Endometrial microvascular endothelial cells (primary cell): ENCODE results near the gene KIAA1549. TPM values are rescaled to one million over a fixed set of nuclear protein-coding genes. Genes with fewer than 3 reads are reported as not detected.

ENCODE experiments used
- in situ Hi-C: cut with HindIII; loops from 2 replicates; pipeline ENCODE4 v1.10.0; 2017; ENCODE audit warnings: low sequenced_read_pairs, low pct_unique_long_range_greater_than_20kb; ENCODE audit errors: inconsistent ontology term
- total RNA-seq: library from RNA; depleted of rRNA; stranded (reverse); fragments of >200 nt; gene quantifications from one replicate; pipeline ENCODE4 v1.2.3, GENCODE V29; 2015; ENCODE audit errors: inconsistent ontology term

KIAA1549 gene
- total RNA-seq, 1 donor from 2014 or later: 4.9 TPM

GRCh38 chr7:138919216-138919615 is 62.0 kb downstream of the KIAA1549 start:
- in situ Hi-C loops: no loop called here

- in situ Hi-C loops: no loop called here
Measured at GRCh38 chr7:138918756-138919155, 62.4 kb downstream of the KIAA1549 start.

- in situ Hi-C loops: no loop called here
Measured at GRCh38 chr7:138918176-138918575, 63.0 kb downstream of the KIAA1549 start.

- in situ Hi-C loops: no loop called here
Measured at GRCh38 chr7:138917771-138918170, 63.4 kb downstream of the KIAA1549 start.

- in situ Hi-C loops: no loop called here
Measured at GRCh38 chr7:138916731-138917130, 64.5 kb downstream of the KIAA1549 start.

DNA sequence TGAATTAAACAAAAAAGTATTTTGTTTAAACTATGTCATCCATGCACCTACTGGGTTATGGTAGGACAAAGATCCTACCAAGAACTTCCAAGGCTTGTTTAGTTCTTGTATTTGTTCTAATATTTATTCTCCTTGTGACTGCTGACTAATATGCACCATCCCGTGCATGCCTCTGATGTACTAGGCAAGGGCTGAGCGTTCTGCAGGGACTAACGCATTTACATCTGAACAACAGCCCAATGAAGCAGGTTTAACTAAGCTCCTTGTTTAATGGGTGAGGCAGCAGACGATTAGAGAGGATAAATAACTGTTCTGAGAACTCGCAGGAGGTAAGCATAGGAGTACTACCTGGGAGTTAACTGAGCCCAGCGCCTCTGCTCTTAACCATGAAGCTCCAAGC is 64.9 kb downstream of the KIAA1549 start:
- in situ Hi-C loops: no loop called here

DNA sequence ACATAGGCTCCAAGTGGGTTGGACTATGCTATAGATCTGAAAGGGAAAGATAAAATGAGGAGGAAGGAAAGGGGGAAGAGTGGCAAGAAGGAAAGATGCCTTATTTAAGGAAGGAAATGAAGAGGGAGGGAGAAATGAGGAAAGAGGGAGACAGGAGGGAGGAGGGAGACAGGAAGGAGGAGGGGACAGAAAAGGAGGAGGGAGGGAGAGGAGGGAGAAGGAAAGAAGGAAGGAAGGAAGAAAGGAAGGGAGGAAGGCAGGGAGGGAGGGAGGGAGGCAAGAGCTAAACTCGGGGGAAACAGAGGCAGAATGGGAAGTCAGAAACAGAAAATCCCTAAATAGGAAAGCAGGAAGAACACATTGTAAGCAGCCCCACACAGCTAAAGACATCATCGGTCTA is 67.4 kb downstream of the KIAA1549 start:
- in situ Hi-C loops: no loop called here

GRCh38 chr7:138911007-138911406 is 70.2 kb downstream of the KIAA1549 start:
- in situ Hi-C loops: no loop called here

DNA sequence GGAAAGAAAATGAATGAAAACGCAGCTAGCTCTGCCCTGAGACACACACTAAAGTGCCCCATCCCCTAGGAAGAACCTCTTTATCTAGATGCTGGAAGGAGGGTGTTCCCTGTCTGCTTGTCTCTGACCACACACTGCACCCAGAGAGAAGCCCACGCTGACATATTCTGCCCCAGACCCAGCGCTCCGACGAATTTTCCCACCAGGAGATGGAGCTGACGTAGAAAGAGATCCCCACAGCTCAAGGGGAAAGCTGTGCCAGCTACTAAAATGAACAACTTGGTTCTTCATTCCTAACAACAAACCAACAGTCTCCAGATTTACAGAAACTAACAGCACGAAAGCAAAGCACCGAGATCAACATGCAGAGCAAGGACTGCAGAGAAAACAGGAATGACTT is 73.3 kb downstream of the KIAA1549 start:
- in situ Hi-C loops: no loop called here

- in situ Hi-C loops: no loop called here
Measured at GRCh38 chr7:138907201-138907847, 73.9 kb downstream of the KIAA1549 start.

DNA sequence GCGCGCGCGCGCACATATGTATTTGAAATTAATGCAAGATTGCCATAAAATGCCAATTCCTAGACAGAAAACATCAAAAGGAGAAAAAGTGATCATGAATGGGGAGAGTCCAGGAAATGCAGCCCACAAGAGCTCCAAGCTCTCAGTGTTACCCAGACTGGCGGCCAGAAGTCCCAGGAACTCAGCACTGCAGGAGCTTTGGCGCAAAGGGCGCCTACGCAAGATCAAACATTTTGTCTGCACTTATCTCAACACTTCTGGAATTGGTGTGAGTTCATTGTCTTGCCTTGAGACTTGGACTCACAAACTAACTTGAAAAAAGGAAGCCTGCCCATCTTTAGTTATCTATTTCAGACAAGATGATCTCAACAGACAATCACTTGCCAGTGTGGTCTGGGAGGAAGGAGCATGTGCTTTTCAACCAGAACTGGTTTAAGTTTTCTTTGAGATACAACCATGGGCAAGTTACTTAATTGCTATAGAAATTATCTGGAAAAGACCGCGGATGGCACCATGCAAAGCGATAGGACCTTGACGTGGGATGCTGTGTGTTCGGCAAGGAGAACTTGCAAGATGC is 77.2 kb downstream of the KIAA1549 start:
- in situ Hi-C loops: no loop called here

DNA sequence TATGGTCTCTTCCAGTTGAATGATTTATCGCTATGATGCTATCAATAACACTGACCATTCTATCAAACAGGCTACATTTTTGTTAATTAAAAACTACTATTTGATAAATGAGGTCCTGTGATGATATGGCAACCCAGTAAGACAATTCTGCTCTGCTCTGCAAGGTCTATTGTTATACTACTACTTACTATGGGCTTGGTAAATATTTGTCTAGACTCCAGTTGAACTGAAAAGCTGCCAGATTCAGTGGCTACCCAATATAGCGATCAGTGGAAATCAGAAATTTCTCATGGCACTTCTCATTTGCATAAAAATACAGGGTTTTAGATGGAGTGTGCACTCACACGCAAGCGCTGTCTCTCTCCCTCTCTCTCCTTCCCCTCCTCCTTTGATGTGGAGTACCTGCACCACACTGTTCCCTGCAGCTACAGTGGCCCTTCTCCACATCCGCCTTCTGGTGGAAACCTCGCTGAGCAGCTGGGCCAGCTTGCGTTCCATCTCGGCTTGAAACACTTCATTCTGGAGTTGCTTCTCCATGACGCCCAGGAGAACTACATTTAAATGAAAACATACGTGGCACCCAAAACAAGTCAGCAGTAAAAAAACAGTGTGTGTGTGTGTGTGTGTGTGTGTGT is 77.9 kb downstream of the KIAA1549 start:
- in situ Hi-C loops: no loop called here

GRCh38 chr7:138902161-138902560 is 79.0 kb downstream of the KIAA1549 start:
- in situ Hi-C loops: no loop called here

DNA sequence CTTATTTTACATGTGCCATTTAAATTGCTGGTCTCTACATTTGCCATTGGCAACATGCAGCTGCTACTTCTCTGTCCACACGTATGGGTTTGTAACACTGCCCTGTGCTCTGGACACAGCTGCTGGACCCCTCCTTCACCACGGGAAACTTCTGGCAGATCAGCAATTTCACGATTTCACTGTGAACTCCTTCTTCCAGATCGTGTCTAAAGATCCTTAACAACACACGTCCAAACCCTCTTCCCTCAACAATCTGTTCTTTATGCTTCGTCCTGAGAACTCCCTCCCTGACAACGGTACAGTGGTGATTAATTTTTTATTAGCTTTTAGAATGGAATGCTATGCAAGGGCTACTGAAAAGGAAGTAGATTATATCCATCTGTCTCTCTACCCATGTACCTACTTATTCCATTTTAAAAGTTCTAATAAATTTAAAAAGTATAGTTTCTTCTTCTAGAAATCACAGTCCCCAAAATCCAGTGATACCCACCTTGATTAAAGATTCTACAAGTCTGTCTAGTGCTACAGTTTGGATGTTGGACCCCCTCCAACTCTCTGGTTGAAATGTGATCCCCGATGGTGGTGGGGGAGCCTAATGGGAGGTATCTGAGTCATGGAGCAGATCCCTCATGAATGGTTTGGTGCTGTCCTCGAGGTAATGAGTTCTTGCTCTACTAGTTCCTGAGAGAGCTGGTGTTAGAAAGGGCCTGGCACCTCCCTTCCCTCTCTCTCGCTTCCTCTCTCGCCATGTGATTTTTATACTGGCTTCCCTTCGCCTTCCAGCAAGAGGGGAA is 81.0 kb downstream of the KIAA1549 start:
- in situ Hi-C loops: no loop called here

GRCh38 chr7:138898802-138899201 is 82.4 kb downstream of the KIAA1549 start:
- in situ Hi-C loops: no loop called here

DNA sequence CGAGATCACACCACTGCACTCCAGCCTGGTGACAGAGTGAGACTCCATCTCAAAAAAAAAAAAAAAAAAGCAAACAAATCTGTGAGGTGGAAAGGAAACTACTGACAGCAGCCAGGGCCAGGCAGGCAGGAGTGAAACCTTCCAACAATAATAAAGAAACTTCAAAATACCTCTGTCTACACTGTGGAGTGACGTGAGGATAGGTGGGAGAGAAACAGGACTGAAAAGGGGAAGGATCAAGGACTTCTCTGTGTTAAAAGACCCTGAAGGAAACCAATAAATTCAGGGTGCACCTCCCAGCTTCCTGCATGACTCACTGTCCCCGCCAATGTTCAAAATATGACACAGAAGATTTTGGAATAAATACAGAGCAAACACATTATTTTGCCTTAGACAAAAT is 82.9 kb downstream of the KIAA1549 start:
- in situ Hi-C loops: no loop called here

- in situ Hi-C loops: no loop called here
Measured at GRCh38 chr7:138895679-138896078, 85.5 kb downstream of the KIAA1549 start.

DNA sequence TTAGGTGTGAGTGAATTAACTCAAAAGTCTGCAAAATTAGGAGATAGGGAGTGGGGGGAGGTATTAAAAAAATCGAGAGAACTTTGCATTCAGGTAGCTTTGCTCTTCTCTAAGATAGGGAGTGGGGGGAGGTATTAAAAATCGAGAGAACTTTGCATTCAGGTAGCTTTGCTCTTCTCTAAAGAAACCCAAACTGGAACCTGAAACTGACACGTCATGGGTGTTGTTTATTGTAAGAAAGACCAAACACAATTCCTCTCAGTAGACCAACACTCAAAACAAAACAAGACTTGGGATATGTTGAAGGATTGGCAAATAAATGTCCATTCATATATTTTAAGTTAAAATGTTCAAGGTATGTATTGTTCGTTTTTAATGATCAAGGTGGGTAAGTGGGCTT is 87.9 kb downstream of the KIAA1549 start:
- in situ Hi-C loops: no loop called here

DNA sequence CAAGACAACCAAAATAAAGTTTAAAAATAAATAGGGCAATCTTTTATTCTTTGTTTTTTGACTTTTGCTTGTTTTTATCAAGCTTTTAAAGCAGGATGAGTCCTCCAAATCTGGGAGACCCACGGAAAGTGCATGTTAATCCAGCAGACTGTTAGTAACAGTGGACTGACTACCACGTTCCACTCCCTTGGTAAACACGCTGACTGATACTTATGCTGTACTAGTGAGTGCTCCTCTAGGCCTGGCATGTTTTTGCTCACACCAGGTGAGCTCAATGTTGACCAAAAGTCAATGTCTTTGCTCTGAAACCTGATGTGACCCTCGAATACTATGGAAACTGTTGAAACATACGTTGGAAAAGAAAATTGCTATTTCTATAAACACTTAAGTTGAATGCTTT is 88.4 kb downstream of the KIAA1549 start:
- in situ Hi-C loops: no loop called here
